Forelimb muscle (tissue), 1 donor: ENCODE results near the gene KCNAB2. TPM values are rescaled to one million over a fixed set of nuclear protein-coding genes. Genes with fewer than 3 reads are reported as not detected.

Experiments
- DNase-seq: peaks from one replicate; pipeline ENCODE4 v3.0.0-alpha.2; 2013; ENCODE audit warnings: low read depth
- polyA plus RNA-seq: library from polyadenylated mRNA; unstranded; fragments of 120-200 nt; gene quantifications from one replicate; pipeline ENCODE4 v1.2.1, GENCODE V29; 2013; ENCODE audit not compliant: insufficient read length

The KCNAB2 gene
- polyA plus RNA-seq, 1 donor, result 4.1 TPM

DNA sequence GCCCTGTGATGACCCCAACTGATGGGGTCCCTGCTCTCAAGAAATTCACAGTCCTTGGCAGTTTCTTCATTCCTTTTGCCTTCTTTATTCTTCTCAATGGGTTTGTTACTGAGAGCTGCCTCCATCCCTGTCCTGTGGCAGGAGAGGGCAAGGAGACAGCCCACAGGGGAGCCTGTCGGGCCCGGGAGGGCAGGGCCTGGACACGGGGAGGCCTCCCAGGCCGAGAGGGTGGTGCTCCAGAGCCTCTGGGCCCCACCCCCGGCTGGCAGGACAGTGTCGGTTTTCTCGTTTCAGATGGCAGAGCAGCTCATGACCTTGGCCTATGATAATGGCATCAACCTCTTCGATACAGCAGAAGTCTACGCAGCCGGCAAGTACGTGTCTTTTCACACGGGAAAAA, 36.2 kb downstream of the KCNAB2 start:
- no peak for DNase-seq

DNA sequence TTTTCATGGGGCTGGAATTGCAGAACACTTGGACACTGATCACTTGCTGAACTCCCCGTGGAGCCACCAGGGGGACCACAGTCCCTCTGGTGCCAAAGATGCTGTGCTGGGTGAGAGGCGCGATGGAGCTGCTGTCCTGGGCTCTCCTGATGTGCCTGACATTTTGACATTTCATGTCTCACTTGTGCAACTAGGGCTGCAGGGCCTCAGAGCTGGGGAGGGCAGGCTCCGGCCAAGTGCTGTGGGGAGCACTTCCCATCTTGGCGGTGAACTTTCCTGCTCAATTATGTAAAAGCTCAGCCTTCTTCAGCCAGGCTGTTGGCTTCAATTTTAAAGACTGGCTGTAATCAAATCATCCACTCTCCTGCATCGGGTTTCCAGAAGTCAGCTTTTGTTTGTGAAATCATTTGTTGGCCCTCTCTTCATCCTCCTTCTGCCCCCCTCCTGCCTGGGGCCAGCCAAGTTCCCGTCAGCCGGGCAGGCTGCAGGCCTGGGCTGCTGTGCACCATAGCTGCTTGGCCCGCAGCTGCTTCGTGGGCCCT, 36.8 kb downstream of the KCNAB2 start:
- DNase-seq, result peak; percentile 59

DNA sequence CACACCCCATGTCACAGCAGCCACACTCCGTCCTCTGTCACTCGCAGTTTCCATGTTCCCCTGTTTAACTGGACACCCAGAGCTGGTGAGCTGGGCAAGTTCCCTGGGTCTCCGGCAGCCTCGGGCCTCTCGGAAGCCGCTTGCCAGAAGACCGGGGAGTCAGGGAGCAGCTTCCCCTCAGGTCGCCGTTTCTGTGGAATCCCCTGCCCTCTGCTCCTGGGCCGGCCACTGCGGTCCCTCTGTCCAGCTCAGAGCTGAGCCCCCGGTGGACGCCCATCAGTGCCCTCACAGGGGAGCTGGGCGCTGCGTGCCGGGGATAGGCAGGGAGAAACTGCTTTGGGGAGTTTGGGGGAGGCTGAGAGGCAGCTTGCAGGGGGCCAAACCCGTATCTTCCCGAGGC, 37.7 kb downstream of the KCNAB2 start:
- no peak for DNase-seq

DNA sequence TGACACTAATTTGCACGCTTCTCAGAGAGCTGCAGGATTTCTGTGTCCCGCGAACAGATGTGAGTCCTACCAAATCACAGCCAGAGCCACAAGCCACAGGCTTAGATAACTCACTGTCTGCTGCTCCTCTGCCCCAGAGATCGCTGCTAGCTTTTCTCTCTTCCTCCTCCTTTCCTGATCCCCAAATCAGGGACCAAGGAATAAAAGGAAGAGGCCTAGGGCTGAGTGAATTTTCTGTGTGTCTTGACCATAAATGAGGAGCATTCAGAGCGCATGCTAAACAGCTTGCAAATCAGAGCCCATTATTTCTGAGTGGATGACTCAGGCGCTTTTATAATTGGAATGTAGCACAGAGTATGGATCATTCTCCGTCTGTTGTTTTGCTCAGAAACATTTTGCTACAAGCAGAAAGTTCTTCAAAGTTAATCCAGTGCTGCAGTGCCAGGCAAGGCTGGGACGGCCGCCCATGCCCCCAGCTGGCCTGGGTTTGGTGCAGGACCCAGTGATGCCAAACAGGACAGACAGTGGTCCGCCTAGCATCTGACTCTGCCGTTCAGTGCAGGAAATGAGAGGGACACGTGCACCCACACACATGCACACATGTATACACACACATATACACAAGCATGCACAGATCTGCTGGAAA, 38.2 kb downstream of the KCNAB2 start:
- DNase-seq, result no peak

DNA sequence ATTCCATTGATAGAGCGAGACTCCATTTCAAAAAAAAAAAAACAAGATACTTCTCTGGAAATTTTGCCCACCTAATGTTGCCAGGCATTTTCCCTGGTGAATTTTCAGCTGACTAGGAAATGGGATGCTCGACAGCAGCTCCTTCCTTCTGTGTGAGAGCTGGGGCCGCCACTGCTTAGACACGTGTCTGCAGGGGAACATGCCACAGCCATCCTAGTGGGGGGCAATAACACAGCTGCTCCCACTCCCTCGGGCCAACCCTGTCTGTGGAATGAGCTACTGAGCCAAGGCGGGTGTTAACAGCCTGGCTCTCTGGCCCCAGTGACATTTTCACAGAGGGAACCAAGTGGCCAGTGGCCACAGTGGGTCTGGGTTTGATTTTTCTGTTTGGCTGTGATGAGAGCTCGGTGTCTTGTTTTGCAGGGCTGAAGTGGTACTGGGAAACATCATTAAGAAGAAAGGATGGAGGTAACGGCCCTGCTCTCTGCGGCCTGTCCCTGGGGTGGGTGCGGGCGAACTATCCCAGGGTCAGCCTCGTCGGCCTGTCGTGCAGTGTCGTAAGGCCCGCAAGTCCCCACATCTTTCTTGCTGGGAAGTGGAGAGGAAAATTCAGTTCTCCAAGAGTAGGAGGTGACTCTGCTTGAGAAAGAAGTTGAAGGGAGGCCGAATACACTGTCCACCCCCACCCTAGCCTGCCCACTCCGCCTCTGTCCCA, 39.2 kb downstream of the KCNAB2 start:
- no peak for DNase-seq

DNA sequence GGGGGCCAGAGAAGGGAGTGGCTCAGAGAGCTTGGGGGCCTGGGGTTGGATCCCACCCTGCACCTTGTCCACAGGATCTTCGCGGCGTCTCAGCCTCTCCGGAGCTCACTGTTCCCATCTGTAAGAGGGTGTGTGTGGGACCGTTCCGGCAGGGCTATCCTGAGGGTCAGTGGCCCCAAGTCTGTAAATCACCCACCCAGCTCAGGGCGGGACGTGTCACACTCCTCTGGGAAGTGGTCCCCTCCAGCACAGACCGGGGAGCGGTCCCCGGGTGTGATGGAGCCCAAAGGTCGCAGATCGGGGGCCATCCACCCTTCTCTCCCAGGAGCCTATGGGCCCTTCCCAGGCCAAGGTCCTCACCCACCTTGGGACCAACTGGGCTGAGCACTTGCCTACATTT, 40.0 kb downstream of the KCNAB2 start:
- DNase-seq, result no peak

DNA sequence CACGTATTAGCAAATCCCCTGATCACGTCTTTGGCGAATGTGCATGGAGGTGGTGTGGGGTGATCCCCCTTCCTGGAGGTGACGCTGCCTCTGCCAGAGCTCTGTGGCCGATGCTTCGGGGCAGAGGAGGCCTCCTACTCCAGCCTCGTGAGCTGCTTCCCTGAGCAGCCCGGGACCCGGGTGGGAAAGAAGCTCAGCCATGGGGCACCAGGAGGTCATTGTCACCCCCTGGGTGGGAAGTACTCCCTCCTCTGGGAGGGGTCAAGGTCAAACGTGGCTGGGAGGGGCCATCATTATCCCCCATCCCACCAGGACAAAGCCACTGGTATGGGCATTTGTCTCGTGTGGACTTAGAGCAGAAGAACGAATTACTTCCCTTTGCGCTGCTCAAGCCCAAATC, 40.7 kb downstream of the KCNAB2 start:
- DNase-seq, result no peak

DNA sequence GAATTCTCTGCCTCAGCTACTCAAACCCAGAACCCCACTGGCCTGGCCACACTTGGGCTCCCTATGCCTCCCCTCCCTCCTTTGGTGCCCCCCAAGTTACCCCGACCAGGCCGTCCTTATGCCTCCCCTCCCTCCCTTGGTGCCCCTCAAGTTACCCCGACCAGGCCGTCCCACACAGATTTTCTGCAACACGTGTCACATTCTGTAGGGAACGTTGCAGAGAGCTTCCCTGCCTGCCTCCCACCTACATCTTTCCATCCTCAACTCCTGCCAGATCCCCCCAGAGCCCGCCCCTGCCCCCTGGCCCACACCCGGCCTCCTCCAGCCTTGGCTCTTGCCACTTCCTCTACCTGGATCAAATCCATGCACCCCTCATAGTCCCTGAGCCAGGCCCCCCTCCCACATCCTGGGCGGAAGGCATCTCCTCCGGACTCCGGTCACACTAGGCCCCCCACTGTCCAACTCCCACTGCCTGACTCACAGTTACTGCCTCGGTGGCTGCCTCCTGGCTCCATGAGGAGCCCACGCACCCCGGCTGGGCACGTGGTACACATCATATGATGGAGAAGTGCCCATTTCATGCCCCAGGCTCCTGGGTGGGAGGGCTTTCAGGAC, 41.2 kb downstream of the KCNAB2 start:
- no peak for DNase-seq

DNA sequence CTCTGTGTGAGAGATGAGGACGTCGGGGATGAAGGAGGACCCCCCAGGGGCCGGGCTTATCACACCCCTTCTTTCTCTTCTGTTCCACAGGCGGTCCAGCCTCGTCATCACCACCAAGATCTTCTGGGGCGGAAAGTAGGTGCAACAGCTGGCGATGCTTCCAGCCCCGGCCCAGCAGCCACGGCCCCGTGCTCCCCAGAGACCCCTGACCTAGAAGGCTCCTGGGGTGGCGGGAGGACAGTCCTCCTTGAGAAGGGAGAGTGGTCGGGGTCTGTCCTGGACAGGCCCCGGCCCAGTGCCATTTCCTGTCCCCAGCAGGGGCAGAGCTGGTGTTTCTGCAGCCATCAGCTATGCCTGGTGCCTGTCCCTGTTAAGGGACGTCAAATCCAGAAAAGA, 41.7 kb downstream of the KCNAB2 start:
- DNase-seq, result no peak

DNA sequence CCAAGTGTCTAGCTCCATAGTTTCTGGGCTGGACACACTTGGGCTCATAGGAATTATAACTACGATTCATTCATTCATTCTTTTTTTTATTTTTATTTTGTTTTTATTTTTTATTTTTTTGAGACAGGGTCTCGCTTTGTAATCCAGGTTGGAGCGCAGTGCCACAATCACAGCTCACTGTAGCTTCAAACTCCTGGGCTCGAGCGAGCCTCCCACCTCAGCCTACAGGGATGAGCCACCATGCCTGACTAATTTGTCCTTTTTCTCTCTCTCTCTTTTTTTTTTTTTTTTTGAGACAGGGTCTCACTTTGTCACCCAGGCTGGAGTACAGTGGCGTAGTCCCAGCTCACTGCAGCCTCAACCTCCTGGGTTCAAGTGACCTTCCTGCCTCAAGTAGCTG, 42.3 kb downstream of the KCNAB2 start:
- DNase-seq, result no peak

DNA sequence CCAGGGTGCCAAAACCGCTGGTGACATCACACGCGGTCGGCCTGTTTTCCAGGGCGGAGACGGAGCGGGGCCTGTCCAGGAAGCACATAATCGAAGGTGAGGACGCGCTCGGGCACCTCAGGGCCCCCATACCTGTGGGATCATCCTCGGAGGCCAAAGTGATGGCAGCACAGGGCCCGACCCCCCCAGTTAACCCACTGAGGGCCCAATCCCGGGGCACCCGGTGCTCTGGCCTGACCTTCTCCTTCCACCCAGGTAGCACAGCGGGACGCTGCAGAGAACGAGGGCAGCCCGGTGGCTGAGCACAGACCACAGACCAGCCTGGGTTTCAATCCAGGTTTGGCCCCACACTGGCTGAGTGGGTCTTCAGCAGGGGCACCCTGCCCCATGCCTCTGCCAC, 43.3 kb downstream of the KCNAB2 start:
- no peak for DNase-seq

DNA sequence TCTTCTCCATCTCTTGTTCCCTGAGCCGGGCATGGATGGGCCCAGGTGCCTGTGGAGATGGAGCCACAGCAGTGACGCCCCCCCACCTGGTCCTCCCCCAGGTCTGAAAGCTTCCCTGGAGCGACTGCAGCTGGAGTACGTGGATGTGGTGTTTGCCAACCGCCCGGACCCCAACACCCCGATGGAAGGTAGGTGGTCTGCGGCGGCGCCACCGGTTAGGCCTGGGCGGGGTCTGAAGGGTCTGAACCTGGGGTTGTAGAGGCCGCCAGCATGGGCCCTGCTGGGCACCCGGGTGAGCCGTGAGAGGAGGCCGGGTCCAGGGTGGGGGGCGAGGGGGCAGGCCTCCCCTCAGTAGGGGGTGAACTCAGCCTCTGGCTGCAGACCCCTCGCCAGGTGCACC, 44.6 kb downstream of the KCNAB2 start:
- no peak for DNase-seq

DNA sequence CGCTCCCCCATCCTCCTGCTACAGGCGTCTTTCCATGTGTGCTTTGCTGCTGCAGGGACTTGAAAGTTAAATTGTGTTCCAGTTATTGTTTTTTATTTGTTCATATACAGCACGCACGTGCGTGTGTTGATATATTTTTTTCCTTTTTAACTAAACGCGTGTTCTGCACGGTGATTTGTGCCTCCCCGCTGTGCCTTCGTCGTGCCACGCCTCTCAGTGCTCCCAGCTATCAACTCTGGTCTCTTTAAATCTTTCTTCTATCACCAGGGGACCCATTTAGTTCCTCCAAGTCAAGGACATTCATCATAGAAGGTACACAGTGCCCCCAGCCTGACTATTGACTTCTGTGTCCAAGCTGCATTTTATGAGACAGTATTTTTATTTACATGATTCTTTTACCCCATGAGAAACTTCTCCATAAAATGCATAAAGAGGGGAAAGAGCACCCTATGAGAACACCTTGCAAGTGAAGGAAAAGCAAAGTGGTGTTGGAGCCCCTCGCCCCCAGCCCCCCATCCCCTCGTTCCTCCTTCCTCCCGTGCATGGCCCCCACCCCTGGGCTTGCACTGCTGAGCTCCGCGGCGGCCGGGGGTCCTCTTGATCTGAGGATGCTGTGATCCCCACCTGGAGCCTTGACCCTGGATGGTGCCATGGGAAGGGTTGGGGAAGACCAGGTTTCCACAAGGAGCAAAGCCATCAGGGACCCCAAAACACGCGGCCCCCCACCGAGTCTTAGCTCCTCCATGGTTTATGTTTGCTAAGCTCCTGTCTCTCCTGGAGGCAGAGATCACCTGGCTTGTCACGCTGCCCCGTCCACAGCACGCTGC, 45.5 kb downstream of the KCNAB2 start:
- DNase-seq, result no peak

DNA sequence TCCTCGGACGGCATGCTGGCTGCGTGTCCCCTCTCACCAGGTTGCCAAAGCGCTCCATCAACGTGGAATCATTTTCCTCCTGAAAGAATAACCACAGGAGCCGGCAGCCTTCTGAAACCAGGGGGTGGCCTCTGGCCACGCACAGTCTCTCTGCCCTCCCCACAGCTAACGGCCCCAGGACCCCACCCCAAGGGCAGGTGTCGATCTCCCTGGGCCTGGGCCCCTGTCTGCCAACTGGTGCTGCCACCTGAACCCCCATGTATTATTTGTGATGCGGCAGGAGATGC, 46.1 kb downstream of the KCNAB2 start:
- no peak for DNase-seq

DNA sequence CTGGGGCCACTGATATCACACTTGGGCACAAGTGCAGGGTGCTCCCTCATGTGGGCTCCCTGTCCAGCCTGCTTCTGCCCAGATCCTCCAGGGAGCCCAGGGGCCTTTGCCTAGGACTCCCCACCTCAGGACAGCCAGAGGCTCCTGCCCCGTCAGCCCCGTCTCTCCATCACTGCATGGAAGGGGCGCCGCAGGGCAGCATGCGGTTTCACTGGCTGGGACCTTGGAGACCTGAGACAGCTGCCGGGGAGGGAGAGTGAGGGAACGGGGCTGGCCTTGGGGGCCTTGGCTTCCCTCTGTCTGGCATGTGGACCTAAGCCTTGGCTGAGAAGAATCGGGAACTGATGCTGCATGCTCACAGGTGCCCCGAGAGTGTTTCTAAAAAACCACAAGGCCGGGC, 46.5 kb downstream of the KCNAB2 start:
- DNase-seq, result no peak

DNA sequence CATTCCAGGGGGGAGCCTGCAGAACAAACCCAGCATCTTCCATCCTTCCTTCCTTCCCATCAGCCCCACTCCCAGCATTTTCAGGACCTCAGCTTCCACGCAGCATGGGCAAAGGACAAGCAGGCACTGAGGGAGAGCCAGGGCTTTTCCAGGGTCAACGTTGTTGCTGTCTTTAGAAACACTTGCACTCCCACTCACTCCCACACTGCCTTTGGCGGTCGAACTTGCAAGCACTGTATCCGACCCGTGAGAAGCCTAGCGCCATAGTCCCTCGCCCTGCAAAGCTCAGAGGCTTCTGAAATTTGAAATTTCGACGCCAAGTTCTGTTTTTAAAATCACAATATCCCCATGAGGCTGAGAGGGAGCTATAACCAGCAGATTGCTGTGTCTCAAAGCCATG, 47.4 kb downstream of the KCNAB2 start:
- DNase-seq, result no peak

DNA sequence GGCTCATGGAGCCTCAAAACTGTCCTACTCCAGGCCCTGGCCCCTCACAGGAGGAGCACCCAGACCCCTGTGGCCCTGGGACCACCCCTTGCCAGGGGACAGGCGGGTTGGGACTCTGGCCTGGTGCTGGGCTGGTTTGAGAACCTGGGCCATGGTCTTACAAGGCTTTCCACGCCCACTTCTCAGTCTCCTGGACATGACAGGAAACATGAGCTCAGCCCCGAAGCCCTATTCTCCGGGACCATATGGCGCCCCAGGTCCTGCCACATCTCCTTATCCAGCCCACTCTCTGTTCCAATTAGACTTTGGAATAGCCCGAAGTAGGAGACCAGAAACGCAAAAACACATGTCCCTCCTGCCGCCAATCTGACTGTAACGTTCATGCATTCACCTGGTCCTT, 47.9 kb downstream of the KCNAB2 start:
- DNase-seq, result no peak

DNA sequence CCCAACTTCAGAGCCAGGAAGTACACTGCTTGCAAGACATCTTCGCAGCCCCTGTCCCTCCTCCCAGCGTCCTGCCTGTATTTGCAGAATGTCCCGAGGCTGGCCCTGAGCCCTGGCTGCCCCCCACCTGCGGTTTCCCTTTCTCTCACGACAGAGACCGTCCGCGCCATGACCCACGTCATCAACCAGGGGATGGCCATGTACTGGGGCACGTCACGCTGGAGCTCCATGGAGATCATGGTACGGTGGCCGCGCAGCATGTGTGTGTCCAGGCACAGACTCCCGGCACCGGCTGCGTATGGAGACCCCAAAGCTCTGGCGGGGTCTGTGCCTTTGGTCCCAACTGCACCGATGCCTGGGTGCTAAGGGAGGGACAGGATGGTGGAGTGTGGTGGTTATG, 48.6 kb downstream of the KCNAB2 start:
- no peak for DNase-seq

DNA sequence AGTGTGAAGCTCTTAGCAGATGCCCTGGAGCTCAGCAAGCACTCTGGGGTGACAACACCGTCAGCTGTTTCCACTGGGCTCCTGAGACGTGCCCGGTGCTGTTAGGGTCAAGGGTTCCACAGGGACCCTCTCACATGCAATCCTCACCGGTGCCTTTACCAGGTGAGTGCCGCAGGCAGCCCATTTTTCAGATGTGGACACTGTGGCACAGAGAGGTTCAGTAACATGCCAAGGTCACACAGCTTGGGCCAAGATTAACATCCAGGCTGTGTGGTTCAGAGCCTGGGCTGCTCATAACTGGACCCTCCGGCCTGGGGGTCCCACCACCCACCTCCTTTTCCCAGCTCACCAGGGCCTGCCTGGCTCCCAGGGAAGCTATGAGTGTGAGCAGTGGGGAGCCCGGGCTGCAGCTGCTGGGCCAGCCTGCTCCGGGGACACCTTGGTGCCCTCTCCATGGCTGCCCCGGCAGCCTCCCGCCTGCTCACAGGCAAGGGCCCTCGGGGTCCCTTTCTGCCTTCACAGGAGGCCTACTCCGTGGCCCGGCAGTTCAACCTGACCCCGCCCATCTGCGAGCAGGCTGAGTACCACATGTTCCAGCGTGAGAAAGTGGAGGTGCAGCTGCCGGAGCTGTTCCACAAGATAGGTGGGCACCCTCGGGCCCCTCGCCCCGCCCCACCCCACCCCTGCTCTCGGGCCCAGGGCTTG, 49.3 kb downstream of the KCNAB2 start:
- no peak for DNase-seq

DNA sequence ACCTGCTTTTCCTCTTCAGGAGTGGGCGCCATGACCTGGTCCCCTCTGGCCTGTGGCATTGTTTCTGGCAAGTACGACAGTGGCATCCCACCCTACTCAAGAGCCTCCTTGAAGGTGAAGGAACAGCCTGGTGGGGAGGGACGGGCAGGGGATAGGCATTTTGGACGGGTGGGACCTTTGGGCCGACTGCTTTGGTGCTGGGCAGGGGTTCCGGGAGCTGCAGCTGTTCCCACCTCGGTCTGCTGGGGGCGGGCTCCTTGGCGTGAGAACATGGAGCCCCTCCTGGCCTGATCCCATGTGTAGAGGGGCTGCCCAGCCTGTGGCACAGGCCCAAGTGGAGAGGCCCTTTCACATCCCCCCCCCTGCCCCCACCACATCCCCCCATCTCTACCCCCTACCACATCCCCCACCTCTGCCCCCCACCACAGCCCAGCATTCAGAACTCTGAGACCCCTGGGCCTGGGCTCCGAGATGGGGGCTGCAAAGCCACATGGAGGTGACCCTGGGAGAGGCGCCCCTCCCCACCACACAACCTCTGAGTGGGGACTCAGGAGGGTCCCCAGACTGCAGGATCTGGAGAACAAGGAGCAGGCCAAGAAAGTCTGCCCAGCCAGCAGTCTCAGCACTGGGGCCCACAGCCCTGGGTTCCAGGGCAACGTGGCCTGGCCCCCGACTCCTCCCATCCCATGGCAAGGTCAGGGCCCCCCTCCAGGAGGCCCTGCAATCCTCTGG, 50.0 kb downstream of the KCNAB2 start:
- DNase-seq, result no peak
